Liver (tissue), 9 donors: ENCODE results near the gene FOXD2. TPM values are rescaled to one million over a fixed set of nuclear protein-coding genes. Genes with fewer than 3 reads are reported as not detected.

Source experiments
- DNase-seq: peaks from one replicate; pipeline ENCODE4 v3.0.0-alpha.2; 2017; ENCODE audit warnings: low spot score
- H3K27ac ChIP-seq, 2 donors: one replicate each; pipeline ENCODE4 v1.7.0; 2013; ENCODE audit warnings: inconsistent platforms in 2 of 2, low read length in 2 of 2, control low read depth in 1 of 2, low read depth in 1 of 2, mild to moderate bottlenecking in 1 of 2
- H3K27me3 ChIP-seq, 4 donors: one replicate each; pipeline versions ENCODE4 v1.6.1 to v1.7.0; 2013; ENCODE audit warnings: low read length in 3 of 4, inconsistent platforms in 1 of 4, mild to moderate bottlenecking in 1 of 4, moderate library complexity in 1 of 4; ENCODE audit not compliant: control insufficient read depth in 4 of 4, insufficient read depth in 4 of 4
- H3K36me3 ChIP-seq, 4 donors: one replicate each; pipeline versions ENCODE4 v1.6.1 to v1.7.0; 2013; ENCODE audit warnings: low read length in 3 of 4, mild to moderate bottlenecking in 3 of 4, low read depth in 1 of 4, moderate library complexity in 1 of 4; ENCODE audit not compliant: control insufficient read depth in 4 of 4, insufficient read depth in 3 of 4
- H3K4me1 ChIP-seq, 4 donors: one replicate each; pipeline versions ENCODE4 v1.6.1 to v1.7.0; 2013; ENCODE audit warnings: low read length in 3 of 4, mild to moderate bottlenecking in 3 of 4, moderate library complexity in 1 of 4; ENCODE audit not compliant: control insufficient read depth in 4 of 4, insufficient read depth in 4 of 4
- H3K4me3 ChIP-seq, 3 donors: one replicate each; pipeline versions ENCODE4 v1.6.1 to v1.7.0; 2013; ENCODE audit warnings: low read length in 3 of 3, control low read depth in 1 of 3, low read depth in 1 of 3, mild to moderate bottlenecking in 1 of 3
- H3K9ac ChIP-seq, 2 donors: one replicate each; pipeline ENCODE4 v1.7.0; 2013; ENCODE audit warnings: low read length in 2 of 2, mild to moderate bottlenecking in 2 of 2, moderate library complexity in 2 of 2, control low read depth in 1 of 2, low read depth in 1 of 2
- H3K9me3 ChIP-seq, 4 donors: one replicate each; pipeline versions ENCODE4 v1.6.1 to v1.7.0; 2013; ENCODE audit warnings: low read length in 3 of 4; ENCODE audit not compliant: control insufficient read depth in 4 of 4
- ATF3 ChIP-seq: IDR thresholded peaks from 2 replicates; pipeline ENCODE4 v1.6.1; 2016; ENCODE audit warnings: antibody characterized with exemption
- CTCF ChIP-seq: fragments of 150-350 bp; IDR thresholded peaks from 2 replicates; pipeline ENCODE4 v1.5.1; 2017; ENCODE audit warnings: improper control_type of control experiment, low read depth, low read length; ENCODE audit not compliant: missing input control
- EGR1 ChIP-seq, 2 donors: IDR thresholded peaks; 2 replicates each; pipeline ENCODE4 v1.6.1; 2016 to 2018; ENCODE audit warnings: antibody characterized with exemption in 2 of 2, low read depth in 2 of 2
- FOXA1 ChIP-seq: IDR thresholded peaks from 2 replicates; pipeline ENCODE4 v1.6.1; 2016; ENCODE audit warnings: antibody characterized with exemption
- FOXA2 ChIP-seq: IDR thresholded peaks from 2 replicates; pipeline ENCODE4 v1.6.1; 2016; ENCODE audit warnings: antibody characterized with exemption
- HNF4A ChIP-seq, 2 donors: conservative IDR thresholded peaks; 2 replicates each; pipeline ENCODE4 v1.6.1; 2016; ENCODE audit warnings: antibody characterized with exemption in 2 of 2, mild to moderate bottlenecking in 2 of 2
- HNF4G ChIP-seq: IDR thresholded peaks from 2 replicates; pipeline ENCODE4 v1.6.1; 2016; ENCODE audit warnings: antibody characterized with exemption
- JUND ChIP-seq, 2 donors: IDR thresholded peaks; 2 replicates each; pipeline ENCODE4 v1.6.1; 2016; ENCODE audit warnings: antibody characterized with exemption in 2 of 2
- REST ChIP-seq: IDR thresholded peaks from 2 replicates; pipeline ENCODE4 v1.6.1; 2016; ENCODE audit warnings: antibody characterized with exemption, mild to moderate bottlenecking
- RXRA ChIP-seq, 2 donors: IDR thresholded peaks; 2 replicates each; pipeline ENCODE4 v1.6.1; 2017 to 2018; ENCODE audit warnings: antibody characterized with exemption in 2 of 2, mild to moderate bottlenecking in 1 of 2
- TAF1 ChIP-seq: conservative IDR thresholded peaks from 2 replicates; pipeline ENCODE4 v1.6.1; 2016; ENCODE audit warnings: antibody characterized with exemption, mild to moderate bottlenecking
- YY1 ChIP-seq: IDR thresholded peaks from 2 replicates; pipeline ENCODE4 v1.6.1; 2016; ENCODE audit warnings: antibody characterized with exemption, mild to moderate bottlenecking
- ZBTB33 ChIP-seq: IDR thresholded peaks from 2 replicates; pipeline ENCODE4 v1.6.1; 2016; ENCODE audit warnings: antibody characterized with exemption
- WGBS: extraction: QIAGEN DNeasy Blood & Tissue Kit; methylation state at CpG from one replicate; pipeline ENCODE4 v1.1.7; 2013; 5-methylcytosine and 5-hydroxymethylcytosine counted together
- polyA plus RNA-seq, 2 donors: library from polyadenylated mRNA; stranded (reverse) in 1 of 2; unstranded in 1 of 2; fragments of 200-250 nt in 1 of 2; fragments of >200 nt in 1 of 2; fragmentation: Nextera tagmentation in 1 of 2; extraction: Ambion mirVana in 1 of 2; gene quantifications; one replicate each; pipeline versions ENCODE4 v1.2.1 to v1.2.3, GENCODE V29; 2013 to 2015
- total RNA-seq, 2 donors: library from RNA; depleted of rRNA; stranded (reverse); fragments of >200 nt; gene quantifications; one replicate each; pipeline ENCODE4 v1.2.3, GENCODE V29; 2014
- donor health status: healthy.
- donor health status: healthy.
- donor health status: healthy.
- donor health status: healthy.
- donor health status: healthy.

The FOXD2 gene
- total and polyA plus RNA-seq, 4 donors: 0.05 to 0.17 (median 0.08) TPM; not detected in 1

- Histone ChIP-seq H3K9me3 (no peaks in the 10 kb centered on the region), H3K36me3 (no peaks in the 10 kb centered on the region), H3K27ac (no peak overlapping the region), H3K4me3 (no peak overlapping the region), H3K27me3 (no peaks in the 10 kb centered on the region), H3K4me1 (peaks cover 9 to 28% (median 27%) of the 10 kb centered on the region in 4 donors), H3K9ac (no peak overlapping the region)
- no peak for DNase-seq
- TF ChIP-seq ATF3: no peak
- TF ChIP-seq REST: no peak
- TF ChIP-seq FOXA1: no peak
- no peak for TF ChIP-seq FOXA2
- no peak for TF ChIP-seq CTCF
- no peak for TF ChIP-seq HNF4G
- no peak for TF ChIP-seq ZBTB33
- no peak for TF ChIP-seq YY1
- no peak for TF ChIP-seq RXRA (IDR thresholded peaks at IDR 0.05)
- 85% methylated on average over 9 of the region's 9 CpGs for WGBS
Measured at GRCh38 chr1:47474278-47475193, 36.7 kb downstream of the FOXD2 start.

GRCh38 chr1:47477595-47478080 lies 39.8 kb downstream of the FOXD2 start:
- Histone ChIP-seq H3K27ac (peak overlapping the region; percentile 44 to 72), H3K4me1 (peaks cover 11 to 40% (median 35%) of the 10 kb centered on the region in 4 donors), H3K9ac (no peak overlapping the region), H3K27me3 (no peaks in the 10 kb centered on the region), H3K36me3 (no peaks in the 10 kb centered on the region), H3K4me3 (no peak overlapping the region), H3K9me3 (no peaks in the 10 kb centered on the region)
- 27% methylated on average over 3 of the region's 3 CpGs for WGBS
- no peak for DNase-seq
- TF ChIP-seq YY1 (peak; percentile 35), RXRA (IDR thresholded peaks at IDR 0.05) (peak; percentile 50 to 79), JUND (IDR thresholded peaks at IDR 0.05) (peak in 1 of 2 donors; percentile 69), TAF1 (no peak), EGR1 (IDR thresholded peaks at IDR 0.05; ENCODE audit: low read depth in 2 of 2) (no peak), ZBTB33 (no peak), FOXA2 (peak; percentile 30), REST (peak; percentile 19), FOXA1 (no peak), HNF4A (conservative IDR thresholded peaks at IDR 0.05) (peak in 1 of 2 donors; percentile 80)
